DMS79 (cell line): ENCODE measurements around the gene ALOX15.
A peak's percentile ranks its signal among the peaks of the same experiment; 100 is the strongest.
"Not testable (repeated sequence)": the region's sequence is repeated elsewhere in the genome, so short reads cannot be mapped to it uniquely, and the experiment has no call there.

ENCODE experiments used
- DNase-seq: peaks from one replicate; lab custom pipeline; 2025; lab: John Stamatoyannopoulos, UW

The ALOX15 gene

DNA sequence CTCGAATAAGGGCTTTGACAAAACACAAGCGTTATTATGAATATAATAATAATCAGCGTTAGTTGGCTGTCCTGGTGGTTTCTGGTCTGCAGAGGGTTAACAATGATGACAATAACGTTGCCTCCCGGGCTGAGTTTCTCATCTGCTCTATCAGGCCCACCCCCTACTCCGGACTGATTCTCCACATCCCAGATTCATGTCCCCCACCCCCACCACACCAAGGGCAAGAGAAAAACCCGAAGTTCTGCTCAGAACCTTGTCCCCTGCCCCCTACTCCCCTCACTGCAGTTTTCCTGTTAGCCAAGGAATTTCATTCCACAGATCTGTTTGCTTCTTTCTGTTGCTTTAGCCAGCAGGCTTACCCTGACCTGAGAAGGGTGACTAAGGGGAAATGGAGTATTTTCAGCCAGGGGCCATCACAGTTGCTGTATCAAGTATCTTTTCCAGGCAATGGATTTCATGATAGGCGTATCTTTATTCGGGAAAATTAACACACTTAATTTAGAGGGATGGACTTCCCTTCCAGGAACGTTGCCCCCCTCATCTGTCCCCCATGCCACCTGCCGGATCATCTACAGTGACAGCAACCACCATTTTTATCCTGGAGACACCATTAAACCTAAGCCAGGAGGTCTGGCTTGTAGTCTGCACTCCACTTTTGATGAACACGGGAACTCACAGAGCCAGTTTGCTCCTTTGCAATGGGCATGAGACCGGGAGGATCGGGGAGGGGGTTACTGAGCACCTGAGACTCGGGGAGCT is 23.7 kb downstream of the ALOX15 start:
- no peak for DNase-seq

DNA sequence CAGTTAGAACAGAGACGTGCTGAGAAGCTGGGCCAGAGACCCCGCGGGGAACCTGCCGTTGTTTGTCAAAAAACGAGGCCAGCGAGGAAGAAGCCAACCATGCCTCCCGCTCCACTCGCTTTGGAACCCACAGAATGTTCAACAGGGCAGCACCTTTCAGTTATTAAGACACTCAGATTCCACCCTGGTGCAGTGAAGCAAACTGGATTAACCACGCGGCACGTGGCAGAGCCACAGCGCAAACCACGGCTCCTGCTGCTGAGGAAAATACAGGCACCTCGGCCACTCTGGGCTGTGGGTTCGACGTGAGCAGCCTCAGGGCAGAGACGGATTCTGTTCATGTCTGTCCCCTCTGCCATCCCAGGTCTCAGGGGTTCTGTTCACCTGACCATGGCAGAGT is 24.4 kb downstream of the ALOX15 start:
- DNase-seq, result no peak

DNA sequence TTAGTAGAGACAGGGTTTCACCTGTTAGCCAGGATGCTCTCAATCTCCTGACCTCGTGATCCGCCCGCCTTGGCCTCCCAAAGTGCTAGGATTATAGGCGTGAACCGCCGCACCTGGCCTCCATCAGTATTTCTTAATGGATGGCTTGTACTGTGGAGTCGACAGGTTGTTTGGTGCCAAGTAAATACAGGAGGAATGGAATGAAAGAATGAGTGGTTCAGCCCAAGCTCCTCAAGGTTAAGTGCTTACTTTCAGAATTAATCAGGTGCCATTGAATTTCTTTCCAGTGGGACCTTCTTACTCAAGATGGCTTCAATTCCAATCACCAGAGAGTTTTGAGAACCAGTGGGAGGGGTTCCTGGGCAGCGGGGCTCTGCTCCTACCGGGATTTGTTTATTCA is 25.0 kb downstream of the ALOX15 start:
- DNase-seq, result peak; percentile 63

DNA sequence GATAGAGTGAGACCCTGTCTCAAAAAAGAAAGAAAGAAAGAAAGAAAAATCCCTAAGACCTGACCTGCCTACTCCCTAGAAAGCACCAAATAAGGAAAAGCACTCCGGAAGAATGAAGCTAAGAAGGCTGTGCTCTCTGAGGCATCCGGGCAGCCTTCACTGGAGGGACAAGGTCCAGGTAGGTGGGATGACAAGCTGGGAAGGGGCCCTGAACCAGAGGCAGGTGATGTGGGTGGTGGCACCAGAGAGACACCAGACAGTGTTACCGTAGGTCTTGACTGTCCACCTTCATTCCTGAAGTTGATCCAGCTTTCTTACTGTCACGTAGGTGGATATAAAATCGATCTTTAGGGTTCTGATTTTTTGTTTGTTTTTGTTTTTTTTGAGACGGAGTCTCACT is 30.8 kb downstream of the ALOX15 start:
- DNase-seq, result no peak

DNA sequence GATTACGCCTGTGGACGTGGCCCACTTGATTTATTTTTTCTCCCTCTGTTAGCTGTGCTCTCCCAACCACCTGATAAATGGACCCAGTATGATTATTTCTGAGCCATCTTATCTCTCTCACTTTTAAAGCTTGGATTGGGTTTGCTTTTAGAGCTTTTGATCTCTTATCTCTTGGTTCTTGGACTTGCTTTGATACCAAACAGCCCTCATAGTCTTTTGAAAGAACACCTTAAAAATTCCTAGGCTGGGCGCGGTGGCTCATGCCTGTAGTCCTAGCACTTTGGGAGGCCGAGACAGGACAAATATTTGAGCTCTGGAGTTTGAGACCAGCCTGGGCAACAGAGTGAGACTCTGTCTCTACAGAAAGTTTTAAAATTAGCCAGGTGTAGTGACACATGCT is 31.3 kb downstream of the ALOX15 start:
- DNase-seq, result no peak

DNA sequence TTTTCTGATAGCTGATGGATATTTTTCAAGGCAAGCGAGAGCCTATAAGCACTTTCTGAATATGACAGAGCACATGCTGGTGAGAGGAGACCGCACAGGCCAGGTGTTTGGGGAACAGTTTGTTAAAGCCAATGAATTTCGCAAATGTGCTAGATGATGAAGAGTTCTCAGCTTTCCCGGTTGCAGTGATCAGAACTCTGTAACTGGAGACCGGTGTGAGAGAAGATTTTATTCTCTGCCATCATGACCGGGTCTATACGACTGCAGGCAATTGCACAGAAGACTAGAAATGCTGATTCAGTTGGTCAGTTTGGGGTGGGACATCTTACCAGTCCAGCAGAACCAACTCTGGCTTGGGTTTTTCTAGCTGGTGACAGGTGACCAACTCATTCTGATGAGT is 31.7 kb downstream of the ALOX15 start:
- no peak for DNase-seq

DNA sequence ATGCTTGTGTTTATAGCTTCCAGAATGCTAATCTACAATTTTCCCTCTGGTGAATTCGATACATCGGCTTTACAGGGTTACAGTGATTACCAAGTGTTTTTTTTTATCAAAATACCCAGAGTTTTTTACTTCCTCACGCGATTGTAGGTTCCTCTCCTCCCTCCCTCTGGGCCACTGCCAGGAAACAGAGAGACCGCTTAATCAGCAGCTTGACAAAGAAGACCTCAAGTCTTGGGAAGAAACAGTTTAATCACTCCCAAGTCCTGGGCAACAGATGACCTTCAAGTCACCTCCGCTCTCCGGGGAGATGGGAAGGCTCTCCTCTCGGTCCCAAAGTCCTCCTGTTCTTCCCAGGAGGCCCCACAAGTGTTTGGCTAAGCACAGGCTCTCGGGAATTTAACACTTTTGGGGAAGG is 33.7 kb downstream of the ALOX15 start:
- no peak for DNase-seq

DNA sequence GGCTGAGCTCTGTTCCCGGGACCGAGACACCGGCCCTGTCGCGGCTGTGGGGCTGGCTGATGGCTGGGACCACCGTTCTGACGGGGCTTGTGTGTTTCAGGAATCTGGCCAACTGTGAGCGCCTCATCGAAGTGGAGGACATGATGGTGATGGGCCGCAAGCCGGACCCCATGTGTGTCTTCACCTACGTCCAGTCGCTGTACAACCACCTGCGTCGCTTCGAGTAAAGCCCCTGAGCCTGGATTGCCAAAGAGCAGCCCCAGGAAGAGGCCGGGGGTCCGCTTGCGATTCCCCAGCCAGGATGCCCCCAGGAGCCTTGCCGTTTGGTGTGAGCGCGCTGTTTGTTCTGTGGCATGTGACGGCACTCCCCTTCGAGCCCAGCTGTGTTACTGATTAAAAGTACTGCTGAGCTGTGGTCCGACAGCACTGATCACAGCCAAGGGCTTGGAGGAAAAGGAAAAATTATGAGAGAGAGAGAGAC is 34.2 kb downstream of the ALOX15 start:
- no peak for DNase-seq

DNA sequence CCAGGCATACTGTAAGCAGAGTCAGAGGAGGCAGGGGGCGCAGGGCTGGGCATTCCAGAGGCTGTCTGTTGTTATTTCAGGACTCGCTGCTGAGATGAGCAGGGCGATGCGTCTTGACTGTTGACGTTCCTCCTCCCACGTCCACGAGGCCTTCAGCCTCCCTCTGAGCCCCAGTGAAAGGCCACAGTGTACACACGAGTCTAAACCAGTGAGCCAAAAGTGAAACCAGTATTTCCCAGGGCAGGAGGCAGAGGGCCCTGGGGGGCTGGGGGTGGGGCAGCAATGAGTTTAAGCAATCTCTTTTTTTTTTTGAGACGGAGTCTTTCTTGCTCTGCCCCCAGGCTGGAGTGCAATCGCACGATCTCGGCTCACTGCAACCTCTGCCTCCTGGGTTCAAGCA is 35.7 kb downstream of the ALOX15 start:
- no peak for DNase-seq

DNA sequence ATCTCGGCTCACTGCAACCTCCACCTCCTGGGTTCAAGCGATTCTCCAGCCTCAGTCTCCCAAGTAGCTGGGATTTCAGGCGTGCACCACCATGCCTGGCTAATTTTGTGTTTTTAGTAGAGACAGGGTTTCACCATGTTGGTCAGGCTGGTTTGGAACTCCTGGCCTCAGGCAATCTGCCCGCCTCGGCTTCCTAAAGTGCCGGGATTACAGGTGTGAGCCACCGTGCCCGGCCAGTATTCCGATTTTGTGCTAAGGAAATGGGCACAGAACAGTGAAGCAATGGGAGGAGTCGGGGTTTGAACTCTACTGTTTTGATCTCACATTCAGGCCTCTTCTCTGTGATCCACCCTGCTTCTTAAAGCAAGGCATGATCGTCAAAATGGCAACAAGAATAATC is 36.7 kb downstream of the ALOX15 start:
- not testable (repeated sequence) for DNase-seq

DNA sequence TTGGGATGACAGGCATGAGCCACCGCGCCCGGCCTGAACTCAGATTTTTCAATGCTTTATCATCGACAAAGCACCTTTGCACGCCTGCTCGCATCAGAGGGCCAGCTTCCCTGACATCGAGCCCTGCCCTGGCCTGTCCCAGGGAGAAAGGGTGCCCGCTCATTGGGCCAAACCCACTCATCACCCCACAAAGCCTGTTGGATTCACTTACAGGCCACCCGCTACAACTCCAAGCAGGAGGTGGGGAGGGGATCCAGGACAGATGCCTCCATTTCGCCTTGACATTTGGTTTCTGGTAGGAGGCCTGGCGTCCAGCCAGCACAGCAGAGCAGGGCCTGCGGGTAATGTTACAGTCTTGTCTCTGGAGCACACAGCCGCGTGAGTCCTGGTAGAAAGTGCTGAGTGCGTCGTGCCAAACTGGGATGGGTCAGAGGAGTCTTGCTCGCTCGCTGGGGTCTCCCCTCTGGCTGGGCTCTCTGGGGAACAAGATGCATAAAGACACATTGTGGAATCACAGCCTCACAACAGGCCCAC is 37.3 kb downstream of the ALOX15 start:
- peak; percentile 68 for DNase-seq

DNA sequence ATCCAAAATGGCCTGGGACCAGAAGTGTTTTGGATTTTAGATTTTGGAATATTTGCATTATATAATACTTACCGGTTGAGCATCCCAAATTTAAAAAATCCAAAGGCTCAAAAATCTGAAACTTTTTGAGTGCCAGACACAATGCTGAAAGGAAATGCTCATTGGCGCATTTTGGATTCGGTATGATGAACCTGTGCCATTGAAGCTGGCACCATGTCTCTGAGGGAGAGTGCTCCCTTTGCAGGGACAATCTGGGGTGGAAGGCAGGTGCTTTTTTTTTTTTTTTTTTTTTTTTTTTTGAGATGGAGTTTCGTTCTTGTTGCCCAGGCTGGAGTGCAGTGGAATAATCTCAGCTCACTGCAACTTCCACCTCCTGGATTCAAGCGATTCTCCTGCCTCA is 39.4 kb downstream of the ALOX15 start:
- DNase-seq, result no peak

DNA sequence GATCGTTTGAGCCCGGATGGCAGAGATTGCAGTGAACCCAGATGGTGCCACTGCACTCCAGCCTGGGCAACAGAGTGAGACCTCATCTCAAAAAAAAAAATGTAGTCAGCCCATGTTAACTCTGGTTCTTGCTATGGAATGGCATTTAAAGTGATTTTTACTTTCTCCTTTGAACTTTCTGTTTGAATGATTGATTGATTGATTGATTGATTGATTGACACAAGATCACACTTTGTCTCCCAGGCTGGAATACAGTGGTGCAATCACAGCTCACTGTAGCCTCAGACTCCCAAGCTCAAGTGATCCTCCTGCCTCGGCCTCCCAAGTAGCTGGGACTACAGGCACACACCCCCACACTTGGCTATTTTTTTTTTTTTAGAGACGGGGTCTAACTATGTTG is 40.2 kb downstream of the ALOX15 start:
- no peak for DNase-seq

DNA sequence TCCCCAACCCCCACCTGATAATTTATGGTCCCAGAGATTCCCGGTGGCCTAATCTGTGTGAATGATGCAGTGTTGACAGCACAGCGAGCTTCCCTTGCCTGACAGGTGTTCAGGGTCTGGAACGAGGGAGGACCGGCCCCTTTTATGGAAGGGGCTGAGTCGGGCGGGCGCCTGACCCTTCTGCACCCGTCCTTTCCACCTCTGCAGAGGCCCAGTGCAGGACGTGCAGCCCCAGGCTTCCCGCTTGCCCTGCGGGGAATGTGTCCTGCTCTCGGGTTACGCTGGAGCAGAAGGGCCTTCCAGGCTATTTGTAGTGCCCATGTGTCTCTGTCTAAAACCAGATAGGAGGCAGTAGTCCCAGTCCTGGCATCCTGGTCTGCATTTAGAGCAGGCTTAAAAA is 40.9 kb downstream of the ALOX15 start:
- no peak for DNase-seq

DNA sequence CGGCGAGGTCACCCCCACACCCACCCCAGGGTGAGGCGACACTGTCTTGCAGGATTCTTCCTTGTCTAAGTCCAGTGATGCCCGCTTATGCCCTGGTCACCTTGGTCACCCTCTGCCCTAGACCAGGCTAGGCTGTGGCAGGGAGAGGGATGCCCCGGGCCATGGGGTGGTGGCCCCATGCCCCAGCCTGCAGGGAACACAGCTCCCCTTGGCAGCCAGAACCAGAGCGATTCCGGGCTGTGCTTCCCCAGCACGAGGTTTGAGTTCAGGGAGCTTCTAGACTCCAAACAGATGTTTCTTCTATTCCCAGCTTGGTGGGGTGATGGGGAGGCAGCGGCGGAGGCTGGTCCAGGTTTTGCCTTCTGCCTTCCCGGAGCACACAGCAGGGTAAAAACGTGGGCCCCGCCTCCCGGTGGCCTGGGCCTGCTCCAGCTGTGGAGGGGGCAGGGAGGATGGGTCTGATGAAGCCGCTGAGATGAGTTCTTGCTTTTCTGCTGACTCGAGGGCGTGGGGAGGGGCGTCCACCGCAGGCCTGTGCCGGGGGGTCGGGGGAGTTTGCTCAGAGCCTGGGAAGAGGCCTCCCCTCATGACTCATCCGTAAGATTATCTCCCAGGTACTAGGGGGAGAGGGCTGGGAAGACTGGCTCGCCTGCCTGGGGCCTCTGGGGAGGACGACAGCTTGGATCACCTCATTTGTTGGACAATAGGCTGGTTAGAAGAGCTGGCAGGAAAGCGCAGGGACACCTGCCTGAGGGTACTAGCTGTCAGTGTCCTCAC is 41.8 kb downstream of the ALOX15 start:
- no peak for DNase-seq

DNA sequence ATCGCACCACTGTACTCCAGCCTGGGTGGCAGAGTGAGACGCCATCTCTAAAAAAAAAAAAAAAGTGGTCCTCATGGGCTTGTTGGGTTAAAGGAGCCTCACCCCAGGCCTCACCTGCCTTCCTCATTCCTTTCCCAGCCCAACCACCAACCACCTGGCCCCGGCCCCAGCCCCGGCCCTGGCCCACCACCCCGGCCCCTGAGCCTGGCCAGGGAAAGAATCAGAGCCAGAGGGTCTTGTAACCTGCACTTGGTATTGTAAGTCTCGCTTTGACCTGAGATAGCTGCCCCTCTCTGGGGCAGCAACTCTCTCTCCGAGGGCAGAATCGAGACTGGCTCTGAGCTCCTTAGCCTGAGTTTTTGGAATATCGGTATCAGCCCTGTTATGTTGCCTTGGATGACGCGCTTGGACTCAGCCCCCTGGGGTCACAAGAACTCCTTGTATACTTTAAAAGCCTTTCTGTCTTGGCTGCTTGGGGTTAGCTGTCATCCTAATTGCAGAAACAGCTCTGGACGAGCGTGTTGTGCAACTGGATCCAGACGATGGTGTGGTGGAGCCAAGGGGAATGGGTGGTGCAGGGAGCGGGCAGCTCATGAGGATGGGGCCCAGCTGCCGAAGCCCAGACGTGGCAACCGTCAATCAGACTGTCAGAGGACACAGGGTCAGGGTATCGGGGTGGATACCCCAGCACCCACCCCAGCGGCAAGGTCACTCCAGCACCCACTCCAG is 42.5 kb downstream of the ALOX15 start:
- no peak for DNase-seq

DNA sequence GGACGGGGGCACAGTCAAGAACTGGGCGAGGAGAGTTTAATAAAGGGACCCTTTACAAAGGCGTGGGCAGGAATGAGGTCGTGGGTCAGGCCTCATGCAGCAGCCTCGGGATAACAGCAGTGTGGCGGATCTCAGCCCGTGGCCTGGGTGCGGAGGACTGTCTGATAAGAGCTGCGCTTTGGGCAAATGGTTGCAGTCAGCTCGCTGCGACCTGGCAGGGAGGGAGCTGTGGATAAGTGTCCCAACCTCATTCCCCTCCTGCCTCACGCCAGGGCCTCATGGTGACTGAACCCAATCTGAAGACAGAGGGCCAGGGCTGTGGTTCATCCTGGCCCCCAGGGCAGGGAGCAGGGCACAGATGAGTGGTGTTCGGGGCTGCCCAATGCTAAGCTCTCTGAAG is 43.5 kb downstream of the ALOX15 start:
- no peak for DNase-seq

DNA sequence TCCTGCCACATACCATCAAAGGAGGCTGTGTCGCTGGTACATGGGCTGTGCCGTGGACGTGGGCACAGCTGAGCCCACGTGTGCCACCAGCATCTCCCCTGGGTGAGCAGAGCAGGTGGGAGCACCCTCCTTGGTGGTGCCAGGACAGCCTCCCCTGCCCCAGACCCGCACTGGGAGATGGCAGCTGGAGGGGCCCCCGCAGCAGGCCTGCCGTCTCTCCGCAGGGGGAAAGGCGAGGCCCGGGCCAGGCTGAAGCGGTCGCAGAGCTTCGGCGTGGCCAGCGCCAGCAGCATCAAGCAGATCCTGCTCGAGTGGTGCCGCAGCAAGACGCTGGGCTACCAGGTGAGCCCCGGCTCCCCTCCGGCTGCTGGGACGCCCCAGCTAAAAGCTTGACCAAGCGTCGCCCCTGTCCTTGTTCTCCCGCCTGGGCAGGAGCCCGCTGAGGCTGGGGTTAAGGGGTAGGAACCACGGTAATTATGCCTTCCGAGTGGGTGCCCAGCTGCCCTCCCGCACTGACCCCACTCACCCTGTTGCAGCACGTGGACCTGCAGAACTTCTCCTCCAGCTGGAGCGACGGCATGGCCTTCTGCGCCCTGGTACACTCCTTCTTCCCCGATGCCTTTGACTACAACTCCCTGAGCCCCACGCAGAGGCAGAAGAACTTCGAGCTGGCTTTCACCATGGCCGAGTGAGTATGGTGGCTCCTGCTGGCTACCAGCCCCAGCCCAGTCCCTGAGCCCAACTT is 44.7 kb downstream of the ALOX15 start:
- DNase-seq, result no peak

DNA sequence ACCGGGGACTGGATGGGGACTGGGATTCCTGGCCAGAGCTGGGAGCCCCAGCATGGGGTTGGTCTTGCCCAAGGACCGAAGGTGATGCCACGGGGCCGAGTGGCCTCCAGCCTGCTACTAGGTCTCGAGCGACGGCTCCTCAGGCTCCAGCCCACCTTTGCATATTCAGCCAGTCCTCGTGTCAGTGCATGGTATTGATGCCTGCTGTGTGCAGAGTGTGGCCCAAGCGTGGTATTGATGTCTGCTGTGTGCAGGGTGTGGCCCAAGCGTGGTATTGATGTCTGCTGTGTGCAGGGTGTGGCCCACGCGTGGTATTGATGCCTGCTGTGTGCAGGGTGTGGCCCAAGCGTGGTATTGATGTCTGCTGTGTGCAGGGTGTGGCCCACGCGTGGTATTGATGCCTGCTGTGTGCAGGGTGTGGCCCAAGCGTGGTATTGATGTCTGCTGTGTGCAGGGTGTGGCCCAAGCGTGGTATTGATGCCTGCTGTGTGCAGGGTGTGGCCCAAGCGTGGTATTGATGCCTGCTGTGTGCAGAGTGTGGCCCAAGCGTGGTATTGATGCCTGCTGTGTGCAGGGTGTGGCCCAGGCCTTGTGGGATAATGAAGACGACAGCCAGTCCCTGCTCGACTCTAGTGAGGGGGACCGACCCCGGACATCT is 45.7 kb downstream of the ALOX15 start:
- DNase-seq, result not testable (repeated sequence)

DNA sequence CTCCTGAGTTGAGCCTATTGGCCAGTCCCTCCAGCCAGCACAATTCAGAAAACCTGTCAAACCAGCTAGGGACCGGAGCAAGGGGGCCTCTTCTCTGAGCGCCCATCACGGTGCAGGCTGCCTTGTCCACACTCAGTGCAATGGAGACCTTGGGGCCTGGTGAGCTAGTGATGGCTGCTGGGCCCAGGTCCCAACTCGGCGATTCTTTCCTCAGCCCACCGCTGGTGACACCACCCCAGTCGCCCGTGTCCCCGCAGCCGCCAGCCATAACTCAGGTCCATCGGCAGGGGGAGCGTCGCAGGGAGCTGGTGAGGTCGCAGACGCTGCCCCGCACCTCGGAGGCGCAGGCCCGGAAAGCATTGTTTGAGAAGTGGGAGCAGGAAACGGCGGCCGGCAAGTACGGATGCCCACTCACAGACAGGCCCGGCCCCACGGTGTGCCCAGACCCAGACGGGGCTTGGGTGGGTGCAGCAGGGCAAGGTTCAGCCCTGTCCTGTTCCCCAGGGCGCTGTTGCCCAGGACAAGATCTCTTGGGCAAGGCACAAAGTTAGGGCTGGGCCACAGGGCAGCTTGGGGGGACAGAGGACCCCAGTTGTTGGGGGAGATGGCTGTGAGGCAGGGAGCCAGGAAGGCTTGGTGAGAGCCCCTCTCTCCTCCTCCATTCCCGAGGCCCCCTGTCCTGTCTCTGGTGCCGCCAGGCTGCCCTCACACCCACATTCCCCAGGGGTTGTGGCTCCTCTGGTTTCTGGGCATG is 46.4 kb downstream of the ALOX15 start:
- DNase-seq, result no peak

DNA sequence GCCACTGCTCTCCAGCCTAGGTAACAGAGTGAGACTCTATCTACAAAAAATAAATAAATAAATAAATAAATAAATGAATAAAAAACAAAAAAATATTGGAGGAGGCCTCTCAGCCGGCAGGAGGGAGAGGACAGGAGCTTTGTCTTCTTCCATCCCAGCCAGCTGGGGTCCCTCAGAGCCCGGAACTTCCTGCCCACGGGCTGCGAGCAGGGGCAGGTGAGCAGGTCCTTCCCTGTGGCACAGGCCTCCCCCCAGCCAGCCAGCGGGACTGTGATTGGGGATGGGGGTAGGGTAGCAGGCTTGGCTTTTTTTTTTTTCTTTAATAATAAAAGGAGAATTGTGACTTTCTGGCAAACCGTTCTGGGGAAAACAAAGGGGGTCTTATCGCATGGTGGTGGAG is 47.1 kb downstream of the ALOX15 start:
- no peak for DNase-seq
